ENCODE data around the gene SNX5.
A peak's percentile ranks its signal among the peaks of the same experiment; 100 is the strongest.
"Not testable (repeated sequence)": the region's sequence is repeated elsewhere in the genome, so short reads cannot be mapped to it uniquely, and the experiment has no call there.

SNX5 gene

GRCh38 chr20:17992847-17993513 is 24.4 kb upstream of the SNX5 start:
- no peak for DNase-seq

DNA sequence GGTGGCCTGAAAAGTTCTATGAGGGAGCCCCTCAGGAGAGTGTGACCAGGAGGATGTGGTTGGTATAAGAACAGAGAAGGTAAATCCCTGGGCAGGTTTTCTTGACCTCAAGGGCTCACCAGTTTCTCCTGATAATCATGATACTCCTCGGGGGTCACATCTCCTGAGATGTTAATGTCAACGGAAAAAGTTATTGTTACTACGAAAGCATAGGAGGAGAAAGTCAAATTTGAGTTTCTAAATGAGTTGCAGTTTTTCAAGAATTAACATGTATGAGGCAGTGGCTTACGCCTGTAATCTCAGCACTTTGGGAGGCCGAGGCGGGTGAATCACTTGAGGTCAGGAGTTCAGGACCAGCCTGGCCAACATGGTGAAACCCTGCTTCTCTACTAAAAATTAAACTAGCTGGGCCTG is 23.6 kb upstream of the SNX5 start:
- DNase-seq: no peak

DNA sequence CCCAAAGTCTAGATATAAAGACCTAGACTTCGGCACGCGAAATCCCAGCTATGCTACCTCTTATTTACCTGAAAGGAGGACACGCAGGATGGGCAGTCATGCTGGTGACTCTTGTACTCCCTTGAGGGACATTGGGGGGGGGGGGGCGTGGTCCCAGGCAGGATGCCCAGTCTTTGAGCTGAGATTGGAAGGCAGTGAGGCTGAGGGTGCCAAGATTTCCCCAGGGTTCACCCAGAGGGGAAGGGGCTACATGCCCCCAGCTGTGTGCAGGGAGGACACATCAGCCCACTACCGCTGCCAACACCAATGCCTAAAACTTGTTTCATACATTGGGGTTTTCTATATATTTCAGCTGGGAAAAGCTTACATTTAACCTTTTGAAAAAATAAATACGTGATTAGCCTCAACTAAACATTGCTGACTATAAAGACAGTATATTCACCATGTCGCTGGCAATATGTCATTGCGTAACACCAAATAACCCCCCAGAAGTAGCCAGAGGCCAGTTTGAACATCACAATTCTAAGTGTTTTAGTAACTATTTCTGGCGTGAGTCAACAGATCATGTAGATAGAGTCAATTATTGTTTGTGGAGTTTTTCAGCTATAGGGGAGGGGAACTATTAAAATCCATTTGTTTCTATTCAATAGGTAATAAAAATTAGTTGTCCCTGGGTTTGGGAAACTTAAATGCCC is 21.8 kb upstream of the SNX5 start:
- DNase-seq: no peak

GRCh38 chr20:17987988-17988387 is 19.4 kb upstream of the SNX5 start:
- DNase-seq: no peak

GRCh38 chr20:17985388-17986018 is 16.9 kb upstream of the SNX5 start:
- DNase-seq: no peak

- DNase-seq: no peak
Observed at GRCh38 chr20:17976305-17976704, 7.7 kb upstream of the SNX5 start.

DNA sequence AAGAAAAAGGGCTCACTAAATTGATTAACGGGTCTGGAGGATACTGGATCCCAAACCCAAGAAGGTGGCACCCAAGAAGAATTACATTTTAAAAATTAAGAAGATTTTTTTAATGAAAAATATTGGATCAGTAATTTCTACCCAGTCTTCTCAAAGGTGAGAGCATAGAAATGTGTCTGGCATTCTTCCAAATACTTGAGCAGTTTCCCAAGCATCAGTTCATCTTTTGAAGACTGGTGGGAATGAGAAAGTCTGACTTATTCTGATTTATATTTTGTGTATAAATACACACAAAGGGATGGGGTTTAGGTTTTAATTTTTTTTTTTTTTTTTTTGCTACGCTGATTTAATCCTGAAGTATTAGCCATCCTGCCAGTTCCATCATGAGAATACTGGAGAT is 3.5 kb upstream of the SNX5 start:
- no peak for DNase-seq

DNA sequence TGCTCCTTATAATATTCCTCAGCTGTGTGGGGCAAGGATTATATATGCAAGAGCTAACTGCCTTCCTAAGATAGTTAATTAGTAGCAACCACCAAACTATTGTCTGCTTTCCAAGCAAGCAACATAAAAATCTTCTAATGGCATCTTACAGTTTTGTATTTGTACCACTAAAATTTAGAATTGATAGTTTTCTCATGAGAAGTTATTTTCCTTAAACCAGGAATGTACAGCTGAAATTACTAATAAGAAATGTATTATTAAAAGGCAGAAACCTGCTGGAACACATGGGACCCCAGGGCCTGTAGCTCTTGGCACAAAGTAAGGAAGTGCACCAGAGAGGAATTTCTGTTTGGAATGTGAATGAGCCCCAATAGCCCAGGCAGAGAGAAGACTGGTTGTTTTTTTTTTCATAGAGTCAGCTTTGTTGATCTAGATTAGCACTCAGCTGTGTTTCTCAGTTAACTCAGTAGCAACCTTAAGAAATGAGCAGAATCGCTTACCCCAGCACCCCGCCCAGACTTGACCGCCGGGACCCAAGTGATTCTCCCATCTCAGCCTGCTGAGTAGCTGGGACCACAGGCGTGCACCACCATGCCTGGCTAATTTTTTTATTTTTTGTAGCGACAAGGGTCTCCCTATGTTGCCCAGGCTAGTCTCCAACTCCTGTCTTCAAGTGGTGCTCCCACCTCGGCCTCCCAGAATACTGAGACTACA is 2.9 kb upstream of the SNX5 start:
- no peak for DNase-seq

DNA sequence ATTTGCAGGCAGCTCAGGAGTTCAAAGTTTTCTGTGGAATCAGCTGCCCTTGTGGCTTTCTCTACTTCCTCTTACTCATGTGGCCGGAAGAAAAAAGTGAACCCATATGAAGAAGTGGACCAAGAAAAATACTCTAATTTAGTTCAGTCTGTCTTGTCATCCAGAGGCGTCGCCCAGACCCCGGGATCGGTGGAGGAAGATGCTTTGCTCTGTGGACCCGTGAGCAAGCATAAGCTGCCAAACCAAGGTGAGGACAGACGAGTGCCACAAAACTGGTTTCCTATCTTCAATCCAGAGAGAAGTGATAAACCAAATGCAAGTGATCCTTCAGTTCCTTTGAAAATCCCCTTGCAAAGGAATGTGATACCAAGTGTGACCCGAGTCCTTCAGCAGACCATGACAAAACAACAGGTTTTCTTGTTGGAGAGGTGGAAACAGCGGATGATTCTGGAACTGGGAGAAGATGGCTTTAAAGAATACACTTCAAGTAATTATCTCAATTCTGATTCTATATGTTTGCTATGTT is 1.4 kb upstream of the SNX5 start:
- DNase-seq: peak; percentile 77

GRCh38 chr20:17969278-17969883 is 787 bp upstream of the SNX5 start:
- no peak for DNase-seq

DNA sequence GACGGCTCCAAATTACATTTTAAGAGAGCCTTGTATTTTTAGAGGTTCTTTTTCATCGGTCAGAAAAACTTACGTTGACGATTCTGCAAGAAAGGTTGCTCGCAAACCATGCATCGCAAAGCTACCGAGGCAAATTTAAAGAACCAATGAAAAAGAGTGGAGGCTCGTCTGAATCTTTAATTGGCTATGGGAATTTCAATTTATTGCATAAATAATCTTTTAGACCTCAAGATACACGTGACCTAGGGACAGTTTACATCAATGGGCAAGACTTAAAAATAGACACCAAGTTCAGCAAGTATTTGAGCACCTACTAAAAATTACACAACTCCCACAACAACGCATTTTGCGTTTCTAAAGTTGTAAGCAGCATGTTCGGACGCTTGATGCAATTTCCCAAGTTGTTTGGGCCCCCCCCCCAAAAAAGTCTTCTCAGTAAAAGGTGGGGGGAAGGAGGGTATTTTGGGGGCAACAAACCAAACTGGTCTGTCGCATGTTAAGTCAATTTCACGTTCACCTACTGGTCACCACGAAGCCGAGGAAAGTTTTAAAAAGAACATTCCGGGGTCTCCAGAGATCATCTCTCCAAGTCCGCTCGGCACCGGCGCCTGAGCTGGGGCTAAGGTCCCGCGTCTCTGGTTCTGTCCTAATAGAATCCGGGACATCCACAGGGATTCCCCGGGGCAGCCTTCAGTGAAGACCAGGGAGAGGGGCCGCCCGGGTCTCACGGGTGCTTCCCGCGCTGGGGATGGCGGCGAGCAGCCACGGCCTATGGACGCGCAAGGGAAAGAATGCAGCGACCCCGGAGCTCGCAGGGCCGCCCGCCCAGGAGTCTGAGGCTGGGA is 851 bp downstream of the SNX5 start:
- DNase-seq: no peak

DNA sequence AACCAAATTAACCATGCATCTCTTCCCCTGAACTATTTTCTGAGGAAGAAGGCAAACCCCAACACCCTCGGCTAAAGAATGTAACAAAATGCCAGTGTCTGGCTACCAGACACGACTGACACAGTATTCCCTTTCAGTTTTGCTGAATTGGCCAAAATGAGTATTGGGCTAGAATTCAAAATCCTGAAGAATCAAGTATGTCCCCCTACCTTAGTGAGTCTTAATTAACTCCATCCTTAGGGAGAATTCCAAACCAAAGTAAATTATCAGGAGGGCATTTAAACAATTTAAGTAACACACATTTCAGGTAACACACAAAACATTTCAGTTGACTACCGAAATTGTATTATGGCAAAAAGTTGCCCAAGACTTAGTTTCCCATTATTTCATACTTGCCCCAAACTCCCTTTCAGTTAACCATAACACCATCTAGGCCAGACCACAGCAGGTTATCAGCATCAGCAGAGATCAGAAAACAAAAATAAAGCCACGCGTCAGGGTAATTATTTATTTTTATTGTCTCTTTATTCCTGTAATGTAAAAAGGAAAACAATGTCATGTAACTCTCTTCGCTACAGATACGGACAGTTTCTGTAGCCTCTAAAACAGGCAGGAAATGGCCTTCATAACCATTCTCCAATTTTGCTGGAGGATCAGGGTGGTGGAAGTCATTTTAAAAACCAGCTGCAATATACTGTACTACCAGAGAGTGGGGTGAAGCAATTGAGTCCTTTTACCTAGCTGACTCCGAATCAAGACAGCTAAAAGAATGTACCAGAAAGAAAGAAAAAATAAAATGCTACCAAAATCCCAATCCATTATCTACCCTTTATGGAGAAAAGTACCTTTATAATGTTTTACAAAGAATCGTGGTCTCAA is 1.9 kb downstream of the SNX5 start:
- DNase-seq: no peak

DNA sequence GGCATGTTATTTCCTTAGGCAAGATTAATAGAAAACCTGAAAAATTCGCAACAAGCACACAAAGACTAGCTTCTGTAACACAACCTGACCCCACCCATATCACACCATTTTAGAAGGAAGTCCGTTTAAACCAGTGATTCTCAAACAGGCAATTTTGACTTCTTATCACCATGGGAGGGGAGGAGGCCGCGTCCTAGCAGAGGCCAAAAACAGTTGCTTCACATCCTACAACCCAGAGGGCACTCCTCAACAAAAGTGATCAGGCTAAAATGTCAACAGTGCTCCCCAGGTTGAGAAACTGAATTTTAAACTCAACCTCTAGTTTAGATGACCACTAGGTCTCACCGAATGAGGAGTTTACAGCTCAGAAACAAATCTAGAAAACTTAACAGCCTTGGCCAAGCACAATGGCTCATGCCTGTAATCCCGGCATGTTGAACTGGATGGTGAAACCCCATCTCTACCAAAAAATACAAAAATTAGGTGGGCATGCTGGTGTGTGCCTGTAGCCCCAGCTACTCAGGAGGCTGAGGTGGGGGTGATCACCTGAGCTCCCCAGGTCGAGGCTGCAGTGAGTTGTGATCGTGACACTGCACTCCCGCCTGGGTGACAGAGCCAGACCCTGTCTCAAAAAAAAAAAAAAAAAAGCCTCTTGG is 3.4 kb downstream of the SNX5 start:
- DNase-seq: no peak

GRCh38 chr20:17964632-17965031 is 4.0 kb downstream of the SNX5 start:
- no peak for DNase-seq

DNA sequence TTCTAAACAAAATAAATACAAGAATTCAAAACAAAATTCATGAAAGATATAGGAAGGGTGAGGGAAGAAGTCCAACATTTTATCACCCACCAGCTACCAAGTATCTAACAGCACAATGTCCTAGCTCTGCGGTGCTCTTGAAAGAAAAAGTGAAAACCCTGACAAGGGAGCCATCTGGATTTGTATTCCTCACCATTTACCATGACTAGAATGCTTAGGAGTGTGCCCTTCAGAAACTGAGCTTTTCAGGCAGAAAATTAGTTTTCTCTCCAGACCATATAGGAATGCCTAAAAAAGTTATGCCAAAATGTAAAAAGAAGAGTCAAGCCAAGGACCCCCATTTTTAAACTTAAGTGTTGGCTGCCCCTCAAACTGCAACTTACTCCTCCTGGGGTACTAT is 4.5 kb downstream of the SNX5 start:
- no peak for DNase-seq

DNA sequence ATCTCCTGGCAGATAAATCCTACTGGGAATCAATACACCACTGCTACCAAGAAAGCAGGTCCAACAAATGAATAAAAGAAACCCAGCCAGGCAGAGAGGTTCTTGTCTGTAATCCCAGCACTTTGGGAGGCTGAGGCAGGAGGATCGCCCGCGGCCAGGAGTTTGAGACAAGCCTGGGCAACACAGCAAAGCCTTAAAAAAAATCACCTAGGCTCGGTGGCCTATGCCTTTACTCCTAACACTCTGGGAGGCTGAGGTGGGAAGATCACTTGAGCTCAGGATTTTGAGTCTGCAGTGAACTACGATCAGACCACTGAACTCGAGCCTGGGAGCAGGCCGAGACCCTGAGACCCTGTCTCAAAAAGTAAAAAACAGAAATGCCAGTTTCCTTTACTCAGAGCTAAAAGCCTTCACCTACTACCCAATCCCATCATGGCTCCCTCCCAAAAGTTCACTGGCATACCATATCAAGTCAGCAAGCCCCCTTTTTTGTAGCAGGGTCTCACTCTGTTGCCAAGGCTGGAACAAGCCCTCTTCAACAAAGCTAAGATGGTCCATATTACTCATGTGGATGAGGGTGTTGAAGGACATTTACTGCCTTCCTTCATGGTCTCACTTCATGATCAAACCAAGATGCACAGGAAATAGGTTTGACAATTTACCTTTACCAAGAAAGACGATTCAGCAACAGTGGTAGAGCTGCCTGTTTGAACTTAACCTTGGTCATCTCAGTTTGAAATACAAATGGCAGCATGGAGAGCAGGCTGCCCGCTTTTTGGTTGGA is 5.3 kb downstream of the SNX5 start:
- no peak for DNase-seq

DNA sequence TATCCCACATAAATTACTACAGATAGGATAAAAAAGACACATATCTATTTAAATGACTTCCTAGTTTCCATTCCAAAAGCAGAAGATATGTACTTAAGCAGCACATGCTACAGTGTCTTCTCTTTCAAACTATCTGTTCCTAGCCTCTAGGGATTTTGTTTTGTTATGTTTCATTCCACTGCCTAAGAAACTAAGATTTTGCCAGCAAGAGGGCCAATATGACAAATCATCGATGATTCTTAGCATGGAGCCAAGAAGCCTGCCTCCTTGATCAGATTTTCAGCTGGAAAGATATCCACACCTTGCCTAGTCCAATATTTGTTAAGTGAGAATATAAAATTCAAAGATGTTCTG is 7.0 kb downstream of the SNX5 start:
- DNase-seq: no peak

DNA sequence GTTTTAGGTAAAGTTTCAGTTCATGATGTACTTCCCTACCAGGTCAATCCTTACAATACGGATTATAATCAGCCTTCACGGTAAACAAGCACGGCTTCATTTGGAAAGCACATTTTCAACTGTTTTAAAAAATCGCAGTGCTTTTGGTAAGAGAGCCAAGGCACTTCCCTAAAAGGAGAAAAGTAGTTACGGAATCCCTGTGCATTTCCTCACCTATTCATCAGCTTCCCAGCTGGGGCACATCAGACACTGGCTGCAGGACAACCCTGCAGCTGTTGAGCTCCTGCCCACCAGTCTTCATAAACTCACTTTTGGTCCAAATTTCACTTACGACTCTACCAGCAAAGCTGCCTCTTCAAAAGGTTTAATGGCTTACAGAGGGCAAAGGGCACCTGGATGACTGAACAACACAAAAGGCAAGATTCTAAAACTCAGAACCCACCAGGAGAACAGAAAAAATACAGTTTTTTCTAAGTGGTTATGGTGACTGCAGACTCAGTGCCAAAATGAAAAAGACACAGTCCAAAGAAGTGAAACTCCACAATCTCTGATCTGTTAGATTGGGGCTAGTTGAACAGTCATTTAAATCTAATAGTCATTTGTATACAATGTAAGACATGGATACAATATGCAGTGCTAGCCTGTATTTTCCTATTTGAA is 7.5 kb downstream of the SNX5 start:
- no peak for DNase-seq

DNA sequence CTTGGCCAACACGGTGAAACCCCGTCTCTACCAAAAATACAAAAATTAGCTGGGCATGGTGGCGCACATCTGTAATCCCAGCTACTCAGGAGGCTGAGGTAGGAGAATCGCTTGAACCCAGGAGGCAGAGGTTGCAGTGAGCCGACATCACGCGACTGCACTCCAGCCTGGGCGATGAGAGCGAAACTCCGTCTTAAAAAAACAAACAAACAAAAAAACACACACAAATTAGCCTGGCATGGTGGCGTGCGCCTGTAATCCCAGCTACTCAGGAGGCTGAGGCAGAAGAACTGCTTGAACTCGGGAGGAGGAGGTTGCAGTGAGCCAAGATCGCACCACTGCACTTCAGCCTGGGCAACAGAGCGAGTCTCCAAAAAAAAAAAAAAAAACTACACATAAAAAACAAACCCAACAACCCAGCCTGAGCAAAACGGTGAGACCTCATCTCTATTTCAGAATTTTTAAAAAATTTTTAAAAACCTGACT is 8.2 kb downstream of the SNX5 start:
- DNase-seq: not testable (repeated sequence)

Measured in SIG-M5 (cell line).